NT2/D1 (cell line): Measurements from ENCODE around the gene MFNG.

Experiments
- SUZ12 ChIP-seq: IDR thresholded peaks from 2 replicates; pipeline ENCODE4 v1.6.1; 2011; ENCODE audit not compliant: insufficient read length, insufficient read depth; ENCODE audit errors: extremely low read depth
- YY1 ChIP-seq: IDR thresholded peaks from 2 replicates; pipeline ENCODE4 v1.6.1; 2011; ENCODE audit not compliant: insufficient read length, insufficient read depth
- ZNF274 ChIP-seq: IDR thresholded peaks from 2 replicates; pipeline ENCODE4 v1.6.1; 2011; ENCODE audit warnings: mild to moderate bottlenecking, low read depth, low read length

- TF ChIP-seq YY1 (no peak), SUZ12 (no peak), ZNF274 (no peak)
Observed at GRCh38 chr22:37471727-37472417, 14.3 kb downstream of the MFNG start.
